Right atrium auricular region (tissue), 2 donors: ENCODE data around the gene GIPC1. TPM values are rescaled to one million over a fixed set of nuclear protein-coding genes. Genes with fewer than 3 reads are reported as not detected.

Experiments
- DNase-seq: peaks from one replicate; pipeline ENCODE4 v3.0.0-alpha.2; 2019; ENCODE audit warnings: low spot score
- H3K27ac ChIP-seq, 2 donors: fragments of 200-600 bp; sonication (generic); 1 replicate in 1 of 2; 2 replicates in 1 of 2; pipeline ENCODE4 v1.5.1; 2016 to 2019
- H3K27me3 ChIP-seq, 2 donors: fragments of 200-600 bp; sonication (generic); one replicate each; pipeline versions ENCODE4 v1.5.1 to v1.6.0; 2017 to 2019
- H3K36me3 ChIP-seq: fragments of 200-600 bp; sonication (generic); one replicate; pipeline ENCODE4 v1.5.1; 2016
- H3K4me1 ChIP-seq, 2 donors: fragments of 200-600 bp; sonication (generic); one replicate each; pipeline versions ENCODE4 v1.5.1 to v1.6.0; 2017 to 2019
- H3K4me3 ChIP-seq, 2 donors: fragments of 200-600 bp; sonication (generic); 1 replicate in 1 of 2; 2 replicates in 1 of 2; pipeline ENCODE4 v1.5.1; 2017 to 2019; ENCODE audit warnings: mild to moderate bottlenecking in 1 of 2, moderate library complexity in 1 of 2
- H3K9me3 ChIP-seq, 2 donors: fragments of 200-600 bp; sonication (generic); one replicate each; pipeline ENCODE4 v1.5.1; 2019
- total RNA-seq, 2 donors: library from RNA; depleted of rRNA; stranded (reverse); fragments of >200 nt; gene quantifications; one replicate each; pipeline ENCODE4 v1.1.0, GENCODE V29; 2016
- TF ChIP-seq, protein P1 (sequence below), 2 donors: fragments of 200-600 bp; sonication (generic); IDR thresholded peaks; one replicate each; pipeline ENCODE4 v1.5.1; 2019; ENCODE audit warnings: antibody characterized with exemption in 2 of 2

GIPC1 gene
- total RNA-seq, 2 donors from 2014 or later: 49.6 to 58.2 TPM

DNA sequence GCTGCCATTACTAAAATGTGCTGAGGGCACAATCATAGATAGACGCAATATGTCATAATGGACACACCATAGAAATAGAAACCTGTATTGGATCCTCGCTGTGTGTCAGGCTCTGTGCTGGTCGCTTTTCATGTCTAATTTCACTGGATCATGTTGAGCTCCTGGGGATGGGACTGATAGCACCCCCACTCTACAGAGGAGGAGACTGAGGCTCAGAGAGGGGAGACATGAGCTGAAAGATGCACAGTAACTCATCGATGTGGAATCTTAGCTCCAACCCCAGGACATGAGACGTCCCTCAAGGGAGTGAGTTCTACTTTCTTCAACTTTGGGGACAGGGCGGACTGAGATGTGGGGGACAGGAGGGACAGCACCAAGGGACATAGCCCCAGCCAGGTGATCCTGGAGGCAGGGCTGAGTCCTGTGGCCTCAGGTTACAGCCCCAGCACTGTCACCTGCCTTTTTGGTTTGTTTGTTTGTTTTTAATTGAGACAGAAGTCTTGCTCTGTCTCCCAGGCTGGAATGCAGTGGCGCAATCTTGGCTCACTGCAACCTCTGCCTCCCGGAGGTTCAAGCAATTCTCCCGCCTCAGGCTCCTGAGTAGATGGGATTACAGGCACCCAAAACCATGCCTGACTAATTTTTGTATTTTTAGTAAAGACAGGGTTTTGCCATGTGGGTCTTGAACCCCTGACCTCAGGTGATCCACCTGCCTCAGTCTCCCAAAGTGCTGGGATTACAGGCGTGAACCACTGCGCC lies 6.6 kb upstream of the GIPC1 start:
- H3K36me3 ChIP-seq: no peaks in the 10 kb centered on the region
- TF ChIP-seq, protein P1, sequence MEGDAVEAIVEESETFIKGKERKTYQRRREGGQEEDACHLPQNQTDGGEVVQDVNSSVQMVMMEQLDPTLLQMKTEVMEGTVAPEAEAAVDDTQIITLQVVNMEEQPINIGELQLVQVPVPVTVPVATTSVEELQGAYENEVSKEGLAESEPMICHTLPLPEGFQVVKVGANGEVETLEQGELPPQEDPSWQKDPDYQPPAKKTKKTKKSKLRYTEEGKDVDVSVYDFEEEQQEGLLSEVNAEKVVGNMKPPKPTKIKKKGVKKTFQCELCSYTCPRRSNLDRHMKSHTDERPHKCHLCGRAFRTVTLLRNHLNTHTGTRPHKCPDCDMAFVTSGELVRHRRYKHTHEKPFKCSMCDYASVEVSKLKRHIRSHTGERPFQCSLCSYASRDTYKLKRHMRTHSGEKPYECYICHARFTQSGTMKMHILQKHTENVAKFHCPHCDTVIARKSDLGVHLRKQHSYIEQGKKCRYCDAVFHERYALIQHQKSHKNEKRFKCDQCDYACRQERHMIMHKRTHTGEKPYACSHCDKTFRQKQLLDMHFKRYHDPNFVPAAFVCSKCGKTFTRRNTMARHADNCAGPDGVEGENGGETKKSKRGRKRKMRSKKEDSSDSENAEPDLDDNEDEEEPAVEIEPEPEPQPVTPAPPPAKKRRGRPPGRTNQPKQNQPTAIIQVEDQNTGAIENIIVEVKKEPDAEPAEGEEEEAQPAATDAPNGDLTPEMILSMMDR (IDR thresholded peaks at IDR 0.05): no peak
- no peaks in the 10 kb centered on the region for H3K27me3 ChIP-seq
- H3K4me3 ChIP-seq: no peak overlapping the region
- H3K27ac ChIP-seq: no peak overlapping the region
- DNase-seq: no peak
- H3K9me3 ChIP-seq: no peaks in the 10 kb centered on the region
- peaks cover 0 to 2% of the 10 kb centered on the region in 2 donors for H3K4me1 ChIP-seq

GRCh38 chr19:14497228-14497921 lies 1.4 kb upstream of the GIPC1 start:
- Histone ChIP-seq H3K27me3 (no peaks in the 10 kb centered on the region), H3K9me3 (no peaks in the 10 kb centered on the region), H3K4me1 (peaks cover 0 to 31% of the 10 kb centered on the region in 2 donors), H3K4me3 (no peak overlapping the region), H3K27ac (peak overlapping the region; percentile 65 to 71), H3K36me3 (no peaks in the 10 kb centered on the region)
- TF ChIP-seq, protein P1 (IDR thresholded peaks at IDR 0.05): no peak
- peak; percentile 68 for DNase-seq

GRCh38 chr19:14496834-14497227 lies 904 bp upstream of the GIPC1 start:
- no peaks in the 10 kb centered on the region for H3K9me3 ChIP-seq
- peak overlapping the region; percentile 65 to 71 for H3K27ac ChIP-seq
- no peaks in the 10 kb centered on the region for H3K27me3 ChIP-seq
- DNase-seq: no peak
- peaks cover 0 to 31% of the 10 kb centered on the region in 2 donors for H3K4me1 ChIP-seq
- H3K36me3 ChIP-seq: no peaks in the 10 kb centered on the region
- peak overlapping the region in 1 of 2 donors; percentile 93 for H3K4me3 ChIP-seq
- TF ChIP-seq, protein P1 (IDR thresholded peaks at IDR 0.05): no peak

GRCh38 chr19:14495672-14496028 lies 277 bp downstream of the GIPC1 start:
- Histone ChIP-seq H3K4me3 (peak overlapping the region; percentile 91 to 93), H3K36me3 (no peaks in the 10 kb centered on the region), H3K27me3 (no peaks in the 10 kb centered on the region), H3K4me1 (peaks cover 0 to 31% of the 10 kb centered on the region in 2 donors), H3K9me3 (no peaks in the 10 kb centered on the region), H3K27ac (peak overlapping the region; percentile 69 to 82)
- TF ChIP-seq, protein P1 (IDR thresholded peaks at IDR 0.05): no peak
- DNase-seq: no peak

GRCh38 chr19:14494910-14495671 lies 836 bp downstream of the GIPC1 start:
- no peak for DNase-seq
- Histone ChIP-seq H3K27ac (peak overlapping the region; percentile 69 to 82), H3K27me3 (no peaks in the 10 kb centered on the region), H3K4me3 (peak overlapping the region; percentile 91 to 93), H3K36me3 (peaks cover 2% of the 10 kb centered on the region), H3K4me1 (peaks cover 0 to 31% of the 10 kb centered on the region in 2 donors), H3K9me3 (no peaks in the 10 kb centered on the region)
- TF ChIP-seq, protein P1 (IDR thresholded peaks at IDR 0.05): no peak
